Measurements from ENCODE around the gene ARHGAP31.

DNA sequence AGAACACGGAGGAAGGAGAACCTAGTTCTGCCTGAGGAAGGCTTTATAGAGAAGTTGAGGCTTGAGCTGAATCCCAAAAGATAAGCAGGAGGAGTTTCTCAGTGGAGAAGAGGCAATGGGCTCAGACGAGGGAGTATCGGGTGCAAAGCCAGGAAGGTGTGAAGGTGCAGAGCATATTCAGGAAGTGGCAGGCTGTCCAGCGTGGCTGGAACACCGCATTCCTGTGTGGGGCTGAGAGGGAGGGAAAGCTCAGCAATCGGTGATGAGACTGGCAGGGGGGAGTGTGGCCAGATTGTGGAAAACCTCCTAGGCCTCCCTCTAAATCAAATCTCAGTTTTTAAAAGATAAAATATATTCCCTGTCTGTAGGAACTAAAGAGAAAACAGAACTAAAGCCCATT lies 63.0 kb downstream of the ARHGAP31 start:
- TF ChIP-seq, protein P1, sequence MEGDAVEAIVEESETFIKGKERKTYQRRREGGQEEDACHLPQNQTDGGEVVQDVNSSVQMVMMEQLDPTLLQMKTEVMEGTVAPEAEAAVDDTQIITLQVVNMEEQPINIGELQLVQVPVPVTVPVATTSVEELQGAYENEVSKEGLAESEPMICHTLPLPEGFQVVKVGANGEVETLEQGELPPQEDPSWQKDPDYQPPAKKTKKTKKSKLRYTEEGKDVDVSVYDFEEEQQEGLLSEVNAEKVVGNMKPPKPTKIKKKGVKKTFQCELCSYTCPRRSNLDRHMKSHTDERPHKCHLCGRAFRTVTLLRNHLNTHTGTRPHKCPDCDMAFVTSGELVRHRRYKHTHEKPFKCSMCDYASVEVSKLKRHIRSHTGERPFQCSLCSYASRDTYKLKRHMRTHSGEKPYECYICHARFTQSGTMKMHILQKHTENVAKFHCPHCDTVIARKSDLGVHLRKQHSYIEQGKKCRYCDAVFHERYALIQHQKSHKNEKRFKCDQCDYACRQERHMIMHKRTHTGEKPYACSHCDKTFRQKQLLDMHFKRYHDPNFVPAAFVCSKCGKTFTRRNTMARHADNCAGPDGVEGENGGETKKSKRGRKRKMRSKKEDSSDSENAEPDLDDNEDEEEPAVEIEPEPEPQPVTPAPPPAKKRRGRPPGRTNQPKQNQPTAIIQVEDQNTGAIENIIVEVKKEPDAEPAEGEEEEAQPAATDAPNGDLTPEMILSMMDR (IDR thresholded peaks at IDR 0.05; ENCODE audit: control extremely low read depth in 1 of 3, insufficient read depth in 1 of 3, low read depth in 1 of 3, low read length in 3 of 3): no peak
- TF ChIP-seq ASH2L (IDR thresholded peaks at IDR 0.05; ENCODE audit: low read length) (no peak), TAF1 (IDR thresholded peaks at IDR 0.05; ENCODE audit: low read depth, low read length) (no peak), CBX5 (IDR thresholded peaks at IDR 0.05; ENCODE audit: low read depth, low read length) (no peak), HDAC2 (IDR thresholded peaks at IDR 0.05; ENCODE audit: borderline replicate concordance in 1 of 2, low read depth in 2 of 2, low read length in 2 of 2) (no peak), POLR2A (IDR thresholded peaks at IDR 0.05; ENCODE audit: control extremely low read depth in 1 of 2, low read depth in 2 of 2, low read length in 2 of 2) (no peak), EZH2 (IDR thresholded peaks at IDR 0.05; ENCODE audit: low read depth, low read length, severe bottlenecking) (no peak), TEAD4 (IDR thresholded peaks at IDR 0.05; ENCODE audit: low read depth, low read length) (peak; percentile 48; the same call in 1 of the 2 replicates), POLR2AphosphoS5 (IDR thresholded peaks at IDR 0.05; ENCODE audit: low read depth, low read length) (no peak), GABPA (IDR thresholded peaks at IDR 0.05; ENCODE audit: borderline replicate concordance, insufficient read depth, low read length) (no peak), JUND (IDR thresholded peaks at IDR 0.05; ENCODE audit: low read length) (no peak)

Data from H1 (cell line).